ENCODE results near the gene CANT1. TPM values are rescaled to one million over a fixed set of nuclear protein-coding genes. Genes with fewer than 3 reads are reported as not detected.

Gene CANT1
- total RNA-seq, 1 experiment from 2014 or later: 33.0 TPM

DNA sequence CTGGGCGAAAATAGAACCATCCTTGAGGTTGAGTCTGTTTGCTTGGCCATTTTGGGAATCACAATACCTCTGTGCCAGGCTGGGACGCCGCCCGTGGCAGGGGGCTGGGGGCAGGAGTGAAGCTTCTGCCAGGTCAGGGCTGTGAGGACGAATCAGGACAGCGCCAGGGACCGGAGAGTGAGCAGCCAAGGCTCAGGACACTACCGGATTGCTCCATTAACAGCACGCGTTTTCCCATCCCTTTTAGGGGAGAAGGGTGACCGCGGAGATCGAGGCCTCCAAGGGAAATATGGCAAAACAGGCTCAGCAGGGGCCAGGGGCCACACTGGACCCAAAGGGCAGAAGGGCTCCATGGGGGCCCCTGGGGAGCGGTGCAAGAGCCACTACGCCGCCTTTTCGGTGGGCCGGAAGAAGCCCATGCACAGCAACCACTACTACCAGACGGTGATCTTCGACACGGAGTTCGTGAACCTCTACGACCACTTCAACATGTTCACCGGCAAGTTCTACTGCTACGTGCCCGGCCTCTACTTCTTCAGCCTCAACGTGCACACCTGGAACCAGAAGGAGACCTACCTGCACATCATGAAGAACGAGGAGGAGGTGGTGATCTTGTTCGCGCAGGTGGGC, 37.8 kb upstream of the CANT1 start:
- H3K4me2 ChIP-seq (ENCODE audit: insufficient read depth, insufficient read length, low read length): no peak overlapping the region
- DNase-seq: no peak
- H3K79me1 ChIP-seq (ENCODE audit: insufficient read depth, low read depth, low read length, poor library complexity, severe bottlenecking): no peaks in the 10 kb centered on the region
- Mint-ChIP-seq H3K4me1 (peaks cover 0 to 14% of the 10 kb centered on the region in 2 experiments; a peak in 2 of 4 replicates), H3K4me3 (no peak overlapping the region), H3K36me3 (ENCODE audit: insufficient read depth in 1 of 3, low read depth in 3 of 3) (peaks cover 0 to 3% (median 0%) of the 10 kb centered on the region in 3 experiments; a peak in 1 of 7 replicates), H3K27me3 (ENCODE audit: low read depth) (peaks cover 78% of the 10 kb centered on the region), H3K27ac (no peak overlapping the region), H3K9me3 (peaks cover 14 to 16% of the 10 kb centered on the region in 2 experiments)
- H3T11ph ChIP-seq (ENCODE audit: low read length): no peak overlapping the region
- no peak overlapping the region for H2BK12ac ChIP-seq (ENCODE audit: insufficient read length, low read depth, low read length)
- H4K91ac ChIP-seq (ENCODE audit: insufficient read length, low read depth, low read length): no peak overlapping the region
- H3K23me2 ChIP-seq (ENCODE audit: insufficient read length, low read depth, low read length, poor library complexity, severe bottlenecking): no peaks in the 10 kb centered on the region
- no peak overlapping the region for H2BK120ac ChIP-seq (ENCODE audit: low read depth, low read length, poor library complexity, severe bottlenecking)
- H2BK15ac ChIP-seq (ENCODE audit: low read depth, low read length): no peak overlapping the region
- TF ChIP-seq, protein P1, sequence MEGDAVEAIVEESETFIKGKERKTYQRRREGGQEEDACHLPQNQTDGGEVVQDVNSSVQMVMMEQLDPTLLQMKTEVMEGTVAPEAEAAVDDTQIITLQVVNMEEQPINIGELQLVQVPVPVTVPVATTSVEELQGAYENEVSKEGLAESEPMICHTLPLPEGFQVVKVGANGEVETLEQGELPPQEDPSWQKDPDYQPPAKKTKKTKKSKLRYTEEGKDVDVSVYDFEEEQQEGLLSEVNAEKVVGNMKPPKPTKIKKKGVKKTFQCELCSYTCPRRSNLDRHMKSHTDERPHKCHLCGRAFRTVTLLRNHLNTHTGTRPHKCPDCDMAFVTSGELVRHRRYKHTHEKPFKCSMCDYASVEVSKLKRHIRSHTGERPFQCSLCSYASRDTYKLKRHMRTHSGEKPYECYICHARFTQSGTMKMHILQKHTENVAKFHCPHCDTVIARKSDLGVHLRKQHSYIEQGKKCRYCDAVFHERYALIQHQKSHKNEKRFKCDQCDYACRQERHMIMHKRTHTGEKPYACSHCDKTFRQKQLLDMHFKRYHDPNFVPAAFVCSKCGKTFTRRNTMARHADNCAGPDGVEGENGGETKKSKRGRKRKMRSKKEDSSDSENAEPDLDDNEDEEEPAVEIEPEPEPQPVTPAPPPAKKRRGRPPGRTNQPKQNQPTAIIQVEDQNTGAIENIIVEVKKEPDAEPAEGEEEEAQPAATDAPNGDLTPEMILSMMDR (conservative IDR thresholded peaks at IDR 0.05): no peak
- H3K56ac ChIP-seq (ENCODE audit: insufficient read length, low read depth, low read length): no peak overlapping the region
- H3K27ac ChIP-seq (ENCODE audit: insufficient read length, low read depth, low read length): no peak overlapping the region
- no peaks in the 10 kb centered on the region for H3K79me2 ChIP-seq (ENCODE audit: insufficient read depth, low read length)
- H4K5ac ChIP-seq (ENCODE audit: insufficient read length, low read depth, low read length): no peak overlapping the region
- no peak overlapping the region for H4K8ac ChIP-seq (replicated peaks; ENCODE audit: insufficient read length, low read depth, low read length)
- H3K18ac ChIP-seq (ENCODE audit: insufficient read length, low read depth, low read length): no peak overlapping the region
- H2AFZ ChIP-seq (ENCODE audit: low read length): no peak overlapping the region
- no peak overlapping the region for H3K4ac ChIP-seq (ENCODE audit: low read depth, low read length)
- no peak overlapping the region for H3K14ac ChIP-seq (ENCODE audit: insufficient read depth, low read length)
- H3K23ac ChIP-seq (ENCODE audit: insufficient read length, low read depth, low read length): no peak overlapping the region
- peaks cover 2% of the 10 kb centered on the region for H4K20me1 ChIP-seq (ENCODE audit: control insufficient read depth, insufficient read depth, insufficient read length)
- no peak overlapping the region for H2AK5ac ChIP-seq (ENCODE audit: insufficient read length, low read length)
- H3K9ac ChIP-seq (ENCODE audit: extremely low read depth, insufficient read length, low read length): no peak overlapping the region
- H3K27me3 ChIP-seq (ENCODE audit: insufficient read depth, low read length): no peaks in the 10 kb centered on the region
- no peaks in the 10 kb centered on the region for H3K9me3 ChIP-seq (ENCODE audit: control insufficient read depth, low read depth, low read length)
- H2BK20ac ChIP-seq (ENCODE audit: low read depth, low read length, poor library complexity, severe bottlenecking): no peak overlapping the region
- no peak overlapping the region for H2BK5ac ChIP-seq (ENCODE audit: insufficient read length, low read length)
- no CpG with 5 or more reads among the region's 30 CpGs for WGBS (ENCODE audit: extremely low coverage, insufficient read length, low lambda C conversion rate)
- H3K4me1 ChIP-seq (ENCODE audit: insufficient read depth, low read length): no peaks in the 10 kb centered on the region
